NT2/D1 (cell line): ENCODE results near the gene AIP.
A peak's percentile ranks its signal among the peaks of the same experiment; 100 is the strongest.

Experiments used
- DNase-seq: peaks from one replicate; pipeline ENCODE4 v3.0.0-alpha.2; 2011; ENCODE audit warnings: low read depth, low spot score
- H3K27me3 ChIP-seq: 2 replicates; pipeline ENCODE4 v1.6.0; 2011; ENCODE audit warnings: mild to moderate bottlenecking; ENCODE audit not compliant: insufficient read length, insufficient read depth
- H3K36me3 ChIP-seq: 2 replicates; pipeline ENCODE4 v1.6.1; 2011; ENCODE audit warnings: mild to moderate bottlenecking, low read length, mixed read lengths; ENCODE audit not compliant: insufficient read depth, insufficient read length
- H3K4me1 ChIP-seq: 2 replicates; pipeline ENCODE4 v1.5.1; 2011; ENCODE audit not compliant: insufficient read depth, insufficient read length
- H3K4me3 ChIP-seq: 2 replicates; pipeline ENCODE4 v1.5.1; 2011; ENCODE audit warnings: low read depth; ENCODE audit not compliant: insufficient read length
- H3K9ac ChIP-seq: 2 replicates; pipeline ENCODE4 v1.6.0; 2011; ENCODE audit warnings: low read depth; ENCODE audit not compliant: insufficient read length
- H3K9me3 ChIP-seq: 2 replicates; pipeline ENCODE4 v1.5.1; 2011; ENCODE audit warnings: mild to moderate bottlenecking, low read length; ENCODE audit not compliant: insufficient read depth
- SUZ12 ChIP-seq: IDR thresholded peaks from 2 replicates; pipeline ENCODE4 v1.6.1; 2011; ENCODE audit not compliant: insufficient read length, insufficient read depth; ENCODE audit errors: extremely low read depth
- YY1 ChIP-seq: IDR thresholded peaks from 2 replicates; pipeline ENCODE4 v1.6.1; 2011; ENCODE audit not compliant: insufficient read length, insufficient read depth
- ZNF274 ChIP-seq: IDR thresholded peaks from 2 replicates; pipeline ENCODE4 v1.6.1; 2011; ENCODE audit warnings: mild to moderate bottlenecking, low read depth, low read length

Gene AIP

GRCh38 chr11:67451658-67451976, 31.2 kb upstream of the AIP start:
- Histone ChIP-seq H3K27me3 (peaks cover 6% of the 10 kb centered on the region), H3K9ac (no peak overlapping the region), H3K9me3 (no peaks in the 10 kb centered on the region), H3K4me3 (no peak overlapping the region), H3K36me3 (no peaks in the 10 kb centered on the region), H3K4me1 (peaks cover 21% of the 10 kb centered on the region)
- DNase-seq, result no peak
- TF ChIP-seq YY1 (no peak), ZNF274 (no peak), SUZ12 (no peak)

- DNase-seq, result no peak
- Histone ChIP-seq H3K4me1 (peaks cover 21% of the 10 kb centered on the region), H3K9ac (no peak within 1 kb of the TSS), H3K9me3 (no peaks in the 10 kb centered on the region), H3K27me3 (peaks cover 6% of the 10 kb centered on the region), H3K4me3 (no peak within 1 kb of the TSS), H3K36me3 (no peaks in the 10 kb centered on the region)
- TF ChIP-seq SUZ12 (no peak), YY1 (no peak), ZNF274 (no peak)
These were observed 30.5 kb upstream of the AIP start, which contains the start of gene GPR152 for GRCh38 chr11:67452141-67452952. Gene GPR152, minus strand, starts transcription at chr11:67452729. Its CDS starts 5 bp downstream, at chr11:67452724.

GRCh38 chr11:67453816-67454732, 28.8 kb upstream of the AIP start:
- DNase-seq, result no peak
- Histone ChIP-seq H3K36me3 (no peaks in the 10 kb centered on the region), H3K27me3 (peaks cover 6% of the 10 kb centered on the region), H3K9me3 (no peaks in the 10 kb centered on the region), H3K4me1 (peaks cover 15% of the 10 kb centered on the region), H3K4me3 (no peak overlapping the region), H3K9ac (peak overlapping the region; percentile 17)
- no peak for TF ChIP-seq SUZ12
- TF ChIP-seq YY1, result no peak
- TF ChIP-seq ZNF274, result no peak

GRCh38 chr11:67455054-67455453, 27.8 kb upstream of the AIP start, which contains the start of gene CABP4:
Gene CABP4, plus strand, starts transcription at chr11:67455354. Its CDS starts 70 bp downstream, at chr11:67455424.
- TF ChIP-seq ZNF274 (no peak), YY1 (no peak), SUZ12 (no peak)
- peaks cover 16% of the 10 kb centered on the region for H3K4me1 ChIP-seq
- DNase-seq, result no peak
- no peak within 1 kb of the TSS for H3K4me3 ChIP-seq
- no peaks in the 10 kb centered on the region for H3K36me3 ChIP-seq
- H3K27me3 ChIP-seq, result peaks cover 6% of the 10 kb centered on the region
- peak within 1 kb of the TSS; percentile 62 for H3K9ac ChIP-seq
- no peaks in the 10 kb centered on the region for H3K9me3 ChIP-seq

DNA sequence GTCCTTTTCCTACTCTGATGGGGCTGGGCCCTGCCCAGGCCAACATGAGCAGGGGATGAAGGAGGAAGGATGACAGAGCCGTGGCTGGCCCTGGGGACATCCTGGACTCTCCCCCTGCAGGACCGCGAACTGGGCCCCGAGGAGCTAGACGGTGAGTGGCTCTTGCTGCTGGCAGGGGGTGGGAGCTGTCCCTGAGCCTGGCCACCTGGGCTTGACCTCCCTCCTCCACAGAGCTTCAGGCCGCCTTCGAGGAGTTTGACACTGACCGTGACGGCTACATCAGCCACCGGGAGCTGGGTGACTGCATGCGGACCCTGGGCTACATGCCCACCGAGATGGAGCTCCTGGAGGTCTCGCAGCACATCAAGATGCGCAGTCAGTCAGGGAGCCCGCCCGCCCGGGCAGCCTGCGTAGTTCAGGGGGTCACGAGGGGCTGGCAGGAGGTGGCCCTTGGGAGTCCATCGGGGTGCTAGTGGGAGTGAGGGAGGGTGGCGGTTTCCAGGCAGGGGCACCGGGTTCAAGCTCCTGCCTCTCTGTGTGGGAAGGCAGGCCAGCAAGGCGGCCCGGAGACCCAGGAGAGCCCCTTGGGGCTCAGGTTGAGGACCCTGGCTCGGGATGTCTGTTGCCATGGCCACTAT, 26.6 kb upstream of the AIP start:
- no peaks in the 10 kb centered on the region for H3K36me3 ChIP-seq
- peaks cover 9% of the 10 kb centered on the region for H3K4me1 ChIP-seq
- no peak for DNase-seq
- H3K4me3 ChIP-seq, result no peak overlapping the region
- H3K9ac ChIP-seq, result peak overlapping the region; percentile 62
- peaks cover 6% of the 10 kb centered on the region for H3K27me3 ChIP-seq
- no peaks in the 10 kb centered on the region for H3K9me3 ChIP-seq
- TF ChIP-seq YY1 (no peak), ZNF274 (no peak), SUZ12 (no peak)

DNA sequence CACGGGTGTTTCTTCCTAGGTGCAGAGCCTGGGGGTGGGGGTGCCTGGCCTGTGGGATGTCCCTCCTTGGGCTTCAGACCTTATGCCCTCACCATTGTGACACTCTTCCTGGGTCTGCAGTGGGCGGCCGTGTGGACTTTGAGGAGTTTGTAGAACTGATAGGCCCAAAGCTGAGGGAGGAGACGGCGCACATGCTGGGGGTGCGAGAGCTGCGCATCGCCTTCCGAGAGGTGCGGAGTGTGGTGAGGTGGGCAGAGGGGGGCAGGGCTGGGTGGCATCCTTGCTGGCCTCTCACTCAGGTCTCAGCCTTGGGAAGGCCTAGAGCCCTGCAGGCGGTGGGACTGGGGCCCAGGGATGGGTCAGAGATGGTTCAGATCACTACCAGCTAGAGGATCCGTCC, 25.4 kb upstream of the AIP start:
- H3K9me3 ChIP-seq, result no peaks in the 10 kb centered on the region
- no peak for DNase-seq
- no peak overlapping the region for H3K9ac ChIP-seq
- H3K4me1 ChIP-seq, result peaks cover 9% of the 10 kb centered on the region
- no peak overlapping the region for H3K4me3 ChIP-seq
- no peaks in the 10 kb centered on the region for H3K27me3 ChIP-seq
- TF ChIP-seq YY1 (no peak), SUZ12 (no peak), ZNF274 (no peak)
- H3K36me3 ChIP-seq, result no peaks in the 10 kb centered on the region

- Histone ChIP-seq H3K4me3 (no peak overlapping the region), H3K4me1 (peaks cover 10% of the 10 kb centered on the region), H3K9ac (no peak overlapping the region), H3K27me3 (no peaks in the 10 kb centered on the region), H3K36me3 (no peaks in the 10 kb centered on the region), H3K9me3 (no peaks in the 10 kb centered on the region)
- TF ChIP-seq YY1 (no peak), SUZ12 (no peak), ZNF274 (no peak)
- DNase-seq, result no peak
These were observed 24.6 kb upstream of the AIP start for GRCh38 chr11:67458266-67458665.
